ENCODE results near the gene ZYX. TPM values are rescaled to one million over a fixed set of nuclear protein-coding genes. Genes with fewer than 3 reads are reported as not detected.

ZYX gene, protein sequence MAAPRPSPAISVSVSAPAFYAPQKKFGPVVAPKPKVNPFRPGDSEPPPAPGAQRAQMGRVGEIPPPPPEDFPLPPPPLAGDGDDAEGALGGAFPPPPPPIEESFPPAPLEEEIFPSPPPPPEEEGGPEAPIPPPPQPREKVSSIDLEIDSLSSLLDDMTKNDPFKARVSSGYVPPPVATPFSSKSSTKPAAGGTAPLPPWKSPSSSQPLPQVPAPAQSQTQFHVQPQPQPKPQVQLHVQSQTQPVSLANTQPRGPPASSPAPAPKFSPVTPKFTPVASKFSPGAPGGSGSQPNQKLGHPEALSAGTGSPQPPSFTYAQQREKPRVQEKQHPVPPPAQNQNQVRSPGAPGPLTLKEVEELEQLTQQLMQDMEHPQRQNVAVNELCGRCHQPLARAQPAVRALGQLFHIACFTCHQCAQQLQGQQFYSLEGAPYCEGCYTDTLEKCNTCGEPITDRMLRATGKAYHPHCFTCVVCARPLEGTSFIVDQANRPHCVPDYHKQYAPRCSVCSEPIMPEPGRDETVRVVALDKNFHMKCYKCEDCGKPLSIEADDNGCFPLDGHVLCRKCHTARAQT
- total RNA-seq: 100 to 1,000 TPM; 105 to 107 TPM

DNA sequence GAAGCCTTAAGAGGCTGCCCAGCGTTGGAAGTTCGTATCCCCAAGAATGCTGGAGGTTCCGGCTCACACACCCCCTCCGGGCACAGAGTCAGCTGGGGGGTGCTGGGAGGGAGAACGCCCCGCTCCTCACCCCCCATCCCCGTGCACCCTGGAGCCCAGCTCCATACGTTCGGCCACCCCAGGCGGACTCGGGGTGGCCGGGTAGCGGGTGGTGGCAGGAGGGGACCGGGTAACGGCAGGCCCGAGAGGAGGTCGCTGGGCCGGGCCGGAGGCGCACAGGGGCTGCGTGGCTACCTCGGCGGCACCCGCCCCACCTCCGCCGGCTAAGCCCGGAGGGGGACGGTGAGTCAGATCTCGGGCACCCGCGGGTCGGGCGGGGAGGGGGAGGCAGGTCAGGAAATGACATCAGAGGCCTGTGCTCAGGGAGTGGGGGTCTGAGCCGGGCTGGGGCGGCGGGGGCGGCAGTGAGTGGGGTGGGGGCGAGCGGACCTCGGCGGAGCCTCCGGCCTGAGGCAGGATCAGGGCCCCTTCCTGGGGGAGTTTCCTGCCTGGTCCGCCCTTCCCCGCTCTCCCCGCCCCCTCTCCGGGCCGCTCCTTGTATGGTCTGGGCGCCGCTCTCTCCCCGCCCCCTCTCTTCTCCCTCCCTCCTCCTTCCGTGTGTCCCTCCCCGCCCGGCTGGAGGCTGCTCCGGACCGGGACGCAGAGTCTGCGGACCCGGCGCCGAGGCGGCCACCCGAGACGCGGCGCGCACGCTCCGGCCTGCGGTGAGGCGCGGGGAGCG, at the start of gene ZYX:
Gene ZYX (plus strand): TSS at position 700 of the 781 bp plus-strand sequence. CDS start 227 bp downstream, outside the sequence.
- CTCF ChIA-PET: interaction anchor here (0.6 to 1.9 kb wide), 22 partner anchors 9 to 572 kb away, joined by 3 to 17 read pairs (median 4); partner anchors contain the start of genes CASP2 and EPHA1
- POLR2A ChIA-PET: interaction anchor here (0.7 to 1.2 kb wide), 4 partner anchors 26 to 851 kb away, joined by 3 to 7 read pairs (median 4); partner anchors contain the start of gene EPHA1

DNA sequence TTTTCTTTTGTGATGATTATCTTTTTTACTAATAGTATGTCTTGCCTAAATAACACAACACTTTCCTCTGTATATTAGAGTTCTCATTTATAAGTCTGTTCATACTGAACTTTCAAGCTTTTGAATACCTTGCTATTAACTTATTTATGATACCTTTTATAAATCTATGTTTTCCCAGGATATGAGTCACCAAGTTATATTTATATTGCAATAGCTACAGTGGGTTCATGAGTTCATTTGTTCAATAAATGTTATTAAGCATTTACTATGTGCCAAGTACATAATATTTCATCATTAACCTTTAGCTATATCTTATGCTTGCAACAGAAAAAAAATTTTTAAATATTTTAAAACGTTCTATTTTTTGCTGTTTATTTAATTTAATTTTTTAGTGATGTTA, 46.9 kb upstream of the ZYX start:
- POLR2A ChIA-PET: no interaction called here
- CTCF ChIA-PET: no interaction called here

DNA sequence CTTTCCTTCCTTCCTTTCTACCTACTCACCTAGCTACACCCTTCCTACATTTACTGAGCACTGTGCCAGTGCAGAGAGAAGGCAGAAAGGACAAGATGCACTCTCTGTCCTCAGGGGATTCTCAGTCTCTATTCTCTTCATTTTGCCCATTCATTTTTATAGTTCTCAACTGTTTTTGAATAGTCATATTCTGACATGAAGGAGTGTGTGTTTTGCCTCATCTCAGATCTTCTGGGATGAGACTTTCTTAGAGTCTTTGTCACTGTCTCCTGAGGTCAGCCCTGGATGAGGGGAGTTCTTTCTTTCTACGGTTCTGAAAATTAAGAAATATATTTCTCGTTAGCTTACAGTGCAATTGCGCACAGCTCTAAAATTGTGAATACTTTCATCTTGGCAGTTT, 43.9 kb upstream of the ZYX start:
- POLR2A ChIA-PET: no interaction called here
- CTCF ChIA-PET: interaction anchor here (0.9 to 1.8 kb wide), 2 partner anchors 9 to 32 kb away, joined by 3 to 4 read pairs; no protein-coding TSS in a partner anchor

DNA sequence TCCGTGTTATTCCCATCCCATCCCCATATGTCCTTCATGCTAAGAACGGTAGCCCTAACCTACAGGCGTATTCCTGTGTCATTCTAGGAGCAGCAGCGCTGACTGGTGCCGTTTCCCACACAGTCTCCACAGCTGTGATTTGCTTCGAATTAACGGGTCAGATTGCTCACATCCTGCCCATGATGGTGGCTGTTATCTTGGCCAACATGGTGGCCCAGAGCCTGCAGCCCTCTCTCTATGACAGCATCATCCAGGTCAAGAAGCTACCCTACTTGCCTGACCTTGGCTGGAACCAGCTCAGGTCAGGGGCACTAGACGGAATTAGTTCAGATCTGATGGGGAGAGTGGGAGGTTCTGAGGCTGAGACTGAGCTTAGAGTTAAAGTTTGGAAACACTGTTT, 39.3 kb upstream of the ZYX start:
- CTCF ChIA-PET: no interaction called here
- POLR2A ChIA-PET: no interaction called here

DNA sequence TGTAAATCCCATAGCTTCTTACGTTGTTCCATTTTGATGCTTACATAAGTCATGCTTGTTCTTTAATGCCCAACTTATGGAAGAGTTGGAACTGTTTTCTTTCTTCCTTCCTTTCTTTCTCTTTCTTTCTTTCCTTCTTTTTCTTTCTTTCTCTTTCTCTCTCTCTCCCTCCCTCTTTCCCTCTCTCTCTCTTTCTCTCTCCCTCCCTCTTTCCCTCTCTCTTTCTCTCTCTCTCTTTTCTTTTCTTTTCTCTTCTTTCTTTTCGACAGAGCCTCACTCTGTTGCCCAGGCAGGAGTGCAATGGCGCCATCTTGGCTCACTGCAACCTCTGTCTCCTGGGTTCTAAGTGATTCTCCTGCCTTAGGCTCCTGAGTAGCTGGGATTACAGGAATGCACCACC, 37.5 kb upstream of the ZYX start:
- POLR2A ChIA-PET: interaction anchor here (0.6 kb wide), 1 partner anchor 54 kb away, joined by 11 read pairs; no protein-coding TSS in a partner anchor
- CTCF ChIA-PET: no interaction called here

DNA sequence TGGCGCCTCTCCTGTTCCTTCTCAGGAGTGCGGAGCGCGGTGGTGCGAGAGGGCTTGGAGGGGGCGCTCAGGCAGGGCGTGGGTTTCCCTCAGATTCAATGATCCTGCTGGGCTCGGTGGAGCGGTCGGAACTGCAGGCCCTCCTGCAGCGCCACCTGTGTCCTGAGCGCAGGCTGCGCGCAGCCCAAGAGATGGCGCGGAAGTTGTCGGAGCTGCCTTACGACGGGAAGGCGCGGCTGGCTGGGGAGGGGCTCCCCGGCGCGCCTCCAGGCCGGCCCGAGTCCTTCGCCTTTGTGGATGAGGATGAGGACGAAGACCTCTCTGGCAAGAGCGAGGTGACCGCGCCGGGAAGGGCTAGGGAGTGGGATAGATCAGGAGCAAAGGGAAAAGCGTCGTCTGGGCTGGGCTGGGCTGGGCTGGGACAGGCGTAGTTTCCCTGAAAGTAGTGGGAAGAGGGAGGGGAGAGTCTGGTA, 35.7 kb upstream of the ZYX start:
- POLR2A ChIA-PET: no interaction called here
- CTCF ChIA-PET: interaction anchor here (0.6 to 1.9 kb wide), 13 partner anchors 10 to 557 kb away, joined by 3 to 9 read pairs (median 3); partner anchors contain the start of genes GSTK1 and TCAF1

DNA sequence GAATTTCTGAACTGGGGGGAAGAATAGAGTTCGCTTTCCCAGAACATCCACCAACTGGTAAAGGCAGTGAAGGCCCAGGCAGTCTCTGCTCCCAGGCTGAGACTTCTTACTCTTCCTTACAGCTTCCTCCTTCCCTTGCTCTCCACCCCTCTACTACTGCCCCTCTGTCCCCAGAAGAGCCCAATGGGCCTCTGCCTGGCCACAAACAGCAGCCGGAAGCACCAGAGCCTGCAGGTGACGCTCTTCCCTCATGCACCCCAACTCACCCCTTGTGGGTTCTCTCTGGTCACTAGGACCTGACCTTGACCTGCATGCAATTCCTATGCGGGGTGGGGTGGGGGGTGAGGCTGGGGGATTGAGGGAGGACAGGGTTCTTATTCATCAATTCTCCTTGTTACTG, 35.1 kb upstream of the ZYX start:
- CTCF ChIA-PET: interaction anchor here (0.6 to 1.9 kb wide), 12 partner anchors 10 to 556 kb away, joined by 3 to 9 read pairs (median 3); partner anchors contain the start of genes GSTK1 and TCAF1
- POLR2A ChIA-PET: no interaction called here

DNA sequence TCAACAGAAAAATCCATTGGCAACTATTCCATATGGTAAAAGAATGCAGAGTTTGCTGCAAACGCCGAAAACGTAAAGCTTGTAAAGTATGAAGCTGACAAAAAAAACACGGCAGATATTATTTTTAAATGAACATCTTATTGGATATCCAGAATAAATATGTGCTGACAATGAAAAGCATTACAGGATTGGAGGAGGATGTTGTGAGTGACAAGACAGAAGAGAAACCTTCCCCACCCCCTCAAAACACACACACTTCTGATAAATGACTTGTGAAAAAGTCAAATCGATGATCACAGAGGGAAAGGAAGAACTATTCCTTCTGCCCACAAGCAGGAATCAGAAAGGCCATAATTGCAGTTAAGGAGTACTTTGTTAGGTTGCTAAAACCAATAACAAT, 33.2 kb upstream of the ZYX start:
- CTCF ChIA-PET: interaction anchor here (1.7 kb wide), 1 partner anchor 32 kb away, joined by 3 read pairs; no protein-coding TSS in a partner anchor
- POLR2A ChIA-PET: no interaction called here

DNA sequence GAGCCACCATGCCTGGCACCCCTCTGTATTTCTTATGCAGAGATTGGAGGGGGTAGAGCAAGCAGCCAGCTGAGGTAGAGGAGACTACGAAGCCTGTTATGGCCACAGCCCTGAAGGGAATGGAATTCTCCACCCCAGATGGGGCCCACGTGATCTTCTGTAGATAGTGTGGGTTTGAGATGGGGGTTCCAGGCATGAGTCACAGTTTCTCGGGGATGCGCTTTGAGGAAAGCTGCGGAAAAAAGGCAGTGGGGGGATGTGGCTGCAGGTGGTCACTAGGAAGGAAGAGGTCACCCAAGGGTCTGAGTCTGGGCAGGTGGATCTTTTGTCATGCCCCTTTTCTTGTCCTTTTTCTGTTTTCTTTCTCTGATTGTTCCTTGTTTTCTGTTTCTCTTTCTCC, 30.1 kb upstream of the ZYX start:
- ChIA-PET CTCF (no interaction called here), POLR2A (no interaction called here)

DNA sequence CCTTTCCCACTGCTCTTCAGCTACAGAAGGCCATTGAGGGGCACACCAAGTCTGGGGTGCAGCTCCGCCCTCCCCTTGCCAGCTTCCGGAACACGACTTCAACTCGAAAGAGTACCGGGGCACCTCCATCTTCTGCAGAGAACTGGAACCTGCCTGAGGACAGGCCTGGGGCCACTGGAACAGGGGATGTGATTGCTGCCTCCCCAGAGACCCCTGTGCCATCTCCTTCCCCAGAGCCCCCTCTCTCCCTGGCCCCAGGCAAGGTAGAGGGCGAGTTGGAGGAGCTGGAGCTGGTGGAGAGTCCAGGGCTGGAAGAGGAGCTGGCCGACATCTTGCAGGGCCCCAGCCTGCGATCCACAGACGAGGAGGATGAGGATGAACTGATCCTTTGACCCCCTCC, 29.6 kb upstream of the ZYX start:
- ChIA-PET POLR2A (no interaction called here), CTCF (no interaction called here)

DNA sequence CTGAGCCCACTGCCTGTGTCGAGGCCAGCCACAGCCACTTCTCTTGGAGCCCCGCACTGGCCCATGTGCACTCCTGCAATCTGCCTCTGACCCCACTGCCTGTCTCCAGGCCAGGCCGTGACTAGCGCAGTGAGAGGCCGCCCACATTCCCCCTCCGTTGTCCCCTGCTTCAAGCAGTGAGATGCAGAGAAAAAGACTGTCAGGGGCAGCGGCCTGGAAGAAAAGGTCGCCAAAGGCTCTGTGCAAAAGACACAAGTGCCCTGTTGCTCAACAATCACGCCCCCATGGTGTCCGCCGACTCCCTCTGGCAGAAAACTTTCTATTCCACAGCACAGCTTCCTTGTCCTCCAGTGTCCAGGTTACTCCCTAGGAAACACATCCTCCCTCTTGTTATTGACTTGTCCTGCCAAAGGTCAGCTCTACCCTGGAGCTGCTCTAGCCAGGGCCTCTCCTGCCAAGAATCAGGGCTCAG, 28.6 kb upstream of the ZYX start:
- CTCF ChIA-PET: interaction anchor here (1.0 kb wide), 1 partner anchor 14 kb away, joined by 5 read pairs; no protein-coding TSS in a partner anchor
- POLR2A ChIA-PET: no interaction called here

DNA sequence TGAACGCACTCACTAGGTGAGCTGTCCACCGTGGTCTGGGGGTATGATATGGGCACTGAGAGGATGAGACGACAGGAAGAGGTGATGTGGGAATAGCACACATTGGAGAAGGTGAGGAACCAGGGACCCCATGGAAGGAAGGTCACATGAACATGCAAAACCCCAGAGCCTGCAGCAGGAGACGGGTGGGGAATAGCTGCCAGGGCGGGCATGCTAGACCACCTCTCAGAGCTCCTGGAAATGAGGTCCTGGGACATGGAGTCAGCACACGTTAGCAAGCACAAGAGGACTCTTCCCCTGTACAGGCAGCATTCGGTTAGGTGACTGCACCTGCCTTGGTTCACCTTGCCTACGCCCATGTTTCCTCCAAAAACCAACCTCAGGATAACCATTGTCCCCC, 26.8 kb upstream of the ZYX start:
- CTCF ChIA-PET: no interaction called here
- POLR2A ChIA-PET: no interaction called here

DNA sequence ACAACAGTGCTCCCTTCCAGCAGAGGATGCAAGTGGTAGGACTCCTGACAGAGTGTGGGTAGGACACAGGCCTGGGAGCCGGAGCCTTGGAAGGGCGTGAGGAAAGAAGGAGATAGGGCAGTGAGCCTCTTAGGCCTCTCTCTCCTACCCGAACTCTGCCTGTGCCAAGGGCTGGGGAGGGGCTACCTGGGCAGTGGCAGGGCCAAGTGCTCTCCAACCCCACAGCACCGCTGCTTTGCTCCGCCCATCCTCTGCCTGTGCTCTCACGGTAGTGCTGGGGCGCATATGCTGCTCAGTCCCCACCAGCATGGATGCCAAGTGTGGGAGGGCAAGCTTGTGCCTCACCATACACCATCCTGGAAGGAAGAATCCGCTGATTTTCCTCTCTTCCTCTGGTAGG, 26.2 kb upstream of the ZYX start:
- POLR2A ChIA-PET: no interaction called here
- CTCF ChIA-PET: interaction anchor here (1.5 kb wide), 1 partner anchor 10 kb away, joined by 6 read pairs; no protein-coding TSS in a partner anchor

DNA sequence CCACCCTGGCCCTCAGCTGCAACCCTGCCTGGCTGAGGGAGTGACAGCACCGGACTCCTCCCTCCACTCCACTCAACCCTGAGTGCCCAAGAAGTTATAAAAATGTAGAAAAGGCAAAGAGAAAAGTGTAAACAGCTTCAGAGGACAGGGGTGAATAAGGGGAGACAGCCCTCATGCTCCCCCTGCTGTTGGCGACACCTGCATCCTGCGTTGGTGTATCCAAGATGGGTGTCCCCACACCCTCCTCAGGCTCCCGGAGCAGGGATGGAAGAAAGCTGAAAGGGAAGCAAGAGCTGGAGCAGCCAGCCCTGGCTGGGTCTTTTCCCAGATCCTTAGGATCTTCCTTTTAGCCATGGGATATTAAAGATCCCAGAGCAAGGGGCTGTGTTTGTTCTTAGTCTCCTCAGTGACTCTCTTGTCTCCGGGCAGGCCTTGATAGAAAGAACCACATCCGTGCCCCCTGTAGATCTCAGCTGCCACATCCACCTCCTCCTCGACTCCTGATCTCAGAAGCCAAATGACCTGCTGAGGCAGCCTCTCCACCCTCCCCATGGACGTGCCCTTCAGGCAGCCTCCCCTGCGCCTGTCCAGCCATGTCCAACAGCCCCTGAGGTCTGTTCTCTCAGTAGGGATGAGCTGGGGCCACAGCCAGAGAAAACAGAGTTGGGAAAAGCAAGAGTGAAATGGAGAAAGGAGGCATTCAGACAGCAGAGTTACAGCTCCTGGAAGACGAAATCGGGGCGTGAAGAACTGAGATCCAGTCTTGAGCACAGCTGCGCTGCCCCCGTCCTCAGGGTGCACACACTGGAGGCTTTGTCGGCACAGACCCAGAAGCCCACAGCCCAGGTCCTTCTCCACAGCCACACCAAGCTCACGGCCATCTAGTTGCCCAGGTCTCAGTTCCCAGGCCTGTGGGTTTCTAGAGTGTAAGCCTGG, 25.4 kb upstream of the ZYX start:
- ChIA-PET POLR2A (no interaction called here), CTCF (interaction anchor here (1.3 to 1.5 kb wide), 2 partner anchors 10 to 14 kb away, joined by 6 read pairs; no protein-coding TSS in a partner anchor)

DNA sequence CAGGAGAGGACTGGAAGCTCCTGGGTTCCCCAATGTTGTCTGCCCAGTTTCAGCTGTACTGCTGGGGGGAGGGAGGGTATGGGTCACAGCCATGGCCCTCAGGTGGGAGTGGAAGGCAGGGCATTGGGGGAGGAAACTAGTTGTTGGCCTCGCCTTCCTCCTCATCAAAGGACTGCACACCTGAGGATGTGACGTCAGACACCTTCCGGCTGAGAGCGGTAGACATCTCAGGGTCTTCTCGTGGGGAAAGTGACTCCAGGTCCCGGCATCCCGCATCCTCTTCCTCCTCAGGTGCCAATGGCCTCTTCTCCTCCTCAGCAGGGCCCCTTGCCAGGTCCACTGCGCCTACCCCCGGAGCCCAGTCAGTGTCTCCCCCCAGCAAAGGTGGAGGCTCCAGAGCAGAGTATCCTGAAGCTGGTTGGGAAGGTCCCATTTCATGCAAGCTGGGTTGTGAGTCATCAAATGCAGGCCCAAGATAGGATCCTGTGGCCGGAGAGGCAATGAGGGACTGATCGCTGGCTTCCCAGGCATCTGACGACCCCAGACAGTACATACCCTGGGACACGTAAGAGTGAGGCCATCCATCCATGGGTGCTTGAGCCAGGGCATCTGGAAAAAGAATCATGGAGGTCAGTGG, 24.6 kb upstream of the ZYX start:
- ChIA-PET POLR2A (interaction anchor here (0.5 kb wide), 1 partner anchor 109 kb away, joined by 10 read pairs; no protein-coding TSS in a partner anchor), CTCF (interaction anchor here (1.3 to 2.7 kb wide), 4 partner anchors 11 to 24 kb away, joined by 5 to 9 read pairs (median 6); no protein-coding TSS in a partner anchor)

DNA sequence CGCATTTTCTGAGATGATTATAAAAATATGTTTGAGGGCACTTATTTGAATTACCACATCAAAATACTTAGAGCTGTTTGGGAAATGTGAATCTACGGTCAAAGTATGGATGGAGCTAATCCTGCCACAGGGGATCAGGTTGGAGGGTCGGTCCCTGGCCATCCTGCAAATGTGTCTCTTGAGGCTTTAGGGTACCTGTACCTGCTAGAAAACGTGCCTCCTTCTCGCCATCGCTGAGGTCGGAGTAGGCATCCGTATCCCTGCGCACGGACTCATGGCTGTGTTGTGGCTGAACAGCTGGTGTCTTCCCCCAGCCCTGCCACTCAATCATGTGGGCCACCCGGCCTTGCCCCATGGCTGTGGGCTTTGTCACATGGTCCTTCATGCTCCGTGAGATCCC, 22.5 kb upstream of the ZYX start:
- ChIA-PET POLR2A (no interaction called here), CTCF (interaction anchor here (2.7 kb wide), 1 partner anchor 13 kb away, joined by 9 read pairs; no protein-coding TSS in a partner anchor)

DNA sequence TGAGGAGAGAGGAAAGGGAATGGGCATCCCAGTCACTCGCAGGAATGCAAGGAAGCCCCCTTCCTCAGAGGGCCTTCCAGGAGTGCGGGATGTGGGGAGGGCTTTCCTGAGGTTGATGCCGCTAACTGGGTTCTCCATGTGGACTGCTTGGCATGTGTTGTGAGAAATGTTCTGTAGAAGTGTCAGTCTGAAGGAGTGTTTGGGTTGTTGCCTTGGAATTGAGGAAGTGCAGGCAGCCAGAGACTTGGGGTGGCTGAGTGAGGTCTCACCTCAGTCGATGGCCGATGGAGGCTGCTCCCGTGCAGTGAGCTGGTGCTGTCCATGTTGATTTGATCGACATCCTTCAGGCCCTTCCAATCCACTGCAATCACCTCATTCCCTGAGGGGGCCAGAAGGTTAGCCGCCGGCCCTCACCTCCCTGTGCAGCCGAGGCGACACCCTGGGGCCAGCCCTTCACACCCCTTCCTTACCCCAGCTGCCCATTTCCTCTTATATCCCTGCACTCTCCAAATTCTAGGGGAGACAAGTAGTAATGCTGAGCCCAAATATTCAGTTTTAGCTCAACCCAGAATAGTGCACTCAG, 21.3 kb upstream of the ZYX start:
- POLR2A ChIA-PET: no interaction called here
- CTCF ChIA-PET: interaction anchor here (0.8 kb wide), 1 partner anchor 20 kb away, joined by 3 read pairs; no protein-coding TSS in a partner anchor

Data from activated CD8-positive, alpha-beta memory T cell treated with anti-CD3 and anti-CD28 coated beads for 36 hours (primary cell).